Body of pancreas (tissue), 4 donors: Measurements from ENCODE around the gene DNAH3. TPM values are rescaled to one million over a fixed set of nuclear protein-coding genes. Genes with fewer than 3 reads are reported as not detected.

Source experiments
- ATAC-seq: fragments of 150-250 bp; one replicate; pipeline ENCODE4 v1.9.1; 2016
- DNase-seq, 4 donors: peaks; one replicate each; pipeline ENCODE4 v3.0.0-alpha.2; 2019
- H3K27ac ChIP-seq, 4 donors: fragments of 200-600 bp; sonication (generic); 1 replicate in 3 of 4; 2 replicates in 1 of 4; pipeline versions ENCODE4 v1.5.1 to v1.6.1; 2016 to 2019; ENCODE audit warnings: mild to moderate bottlenecking in 1 of 4, mixed read lengths in 1 of 4, moderate library complexity in 1 of 4
- H3K27me3 ChIP-seq, 2 donors: fragments of 200-600 bp; sonication (generic); one replicate each; pipeline ENCODE4 v1.6.0; 2016; ENCODE audit warnings: mild to moderate bottlenecking in 1 of 2
- H3K36me3 ChIP-seq, 2 donors: fragments of 200-600 bp; sonication (generic); replicated peaks in 1 of 2; 2 replicates each; pipeline ENCODE4 v1.5.1; 2016; ENCODE audit warnings: low read depth in 2 of 2; ENCODE audit not compliant: insufficient read depth in 1 of 2
- H3K4me1 ChIP-seq: fragments of 200-600 bp; sonication (generic); one replicate; pipeline ENCODE4 v1.6.0; 2016
- H3K4me3 ChIP-seq, 2 donors: fragments of 200-600 bp; sonication (generic); 1 replicate in 1 of 2; 2 replicates in 1 of 2; pipeline ENCODE4 v1.5.1; 2016 to 2019
- H3K9me3 ChIP-seq, 3 donors: fragments of 200-600 bp; sonication (generic); 1 replicate in 2 of 3; 2 replicates in 1 of 3; pipeline ENCODE4 v1.5.1; 2016
- POLR2A ChIP-seq, 3 donors: fragments of 450-650 bp; IDR thresholded peaks; one replicate each; pipeline ENCODE4 v1.6.1; 2016; ENCODE audit warnings: antibody characterized with exemption in 3 of 3, mild to moderate bottlenecking in 2 of 3
- WGBS, 2 donors: methylation state at CpG; one replicate each; pipeline ENCODE4 v1.1.5; 2017; 5-methylcytosine and 5-hydroxymethylcytosine counted together
- intact Hi-C: fragments of 100-400 bp; cut with DNase I; formaldehyde crosslinking; loops from one replicate; pipeline ENCODE4 v1.15.1; 2023
- total RNA-seq, 2 donors: library from RNA; depleted of rRNA; stranded (reverse); fragments of >200 nt; gene quantifications; one replicate each; pipeline ENCODE4 v1.1.0, GENCODE V29; 2016
- TF ChIP-seq, protein P1 (sequence below), 7 experiments: fragments of 450-650 bp in 4 of 7; fragments of 200-600 bp in 3 of 7; sonication (generic) in 3 of 7; IDR thresholded peaks; one replicate each; pipeline ENCODE4 v1.5.1; 2016 to 2019; ENCODE audit warnings: antibody characterized with exemption in 7 of 7

DNAH3 gene
- total RNA-seq, 2 donors from 2014 or later, result not detected

DNA sequence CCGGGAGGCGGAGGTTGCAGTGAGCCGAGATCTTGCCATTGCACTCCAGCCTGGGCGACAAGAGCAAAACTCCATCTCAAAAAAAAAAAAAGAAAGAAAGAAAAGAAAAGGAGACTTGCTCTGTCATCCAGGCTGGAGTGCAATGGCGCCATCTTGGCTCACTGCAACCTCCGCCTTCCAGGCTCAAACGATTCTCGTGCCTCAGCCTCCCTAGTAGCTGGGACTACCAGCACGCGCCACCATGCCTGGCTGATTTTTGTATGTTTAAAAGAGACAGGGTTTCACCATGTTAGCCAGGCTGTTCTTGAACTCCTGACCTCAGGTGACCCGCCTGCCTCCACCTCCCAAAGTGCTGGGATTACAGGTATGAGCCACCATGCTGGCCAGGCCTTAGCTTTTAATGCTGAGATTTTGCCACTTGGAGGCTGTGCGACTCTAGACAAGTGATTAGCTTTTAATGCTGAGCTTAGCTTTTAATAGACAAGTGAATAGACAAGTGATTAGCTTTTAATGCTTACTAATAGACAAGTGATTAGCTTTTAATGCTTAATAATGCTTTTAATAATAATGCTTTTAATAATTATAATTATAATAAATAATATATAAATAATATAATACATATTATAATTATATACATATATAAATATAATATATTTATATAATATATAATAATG is 17.4 kb upstream of the DNAH3 start:
- 95 to 97% methylated on average over 12 of the region's 12 CpGs for WGBS, 2 donors
- H3K36me3 ChIP-seq, result peaks cover 0 to 8% of the 10 kb centered on the region in 2 donors
- H3K27me3 ChIP-seq, result no peaks in the 10 kb centered on the region

DNA sequence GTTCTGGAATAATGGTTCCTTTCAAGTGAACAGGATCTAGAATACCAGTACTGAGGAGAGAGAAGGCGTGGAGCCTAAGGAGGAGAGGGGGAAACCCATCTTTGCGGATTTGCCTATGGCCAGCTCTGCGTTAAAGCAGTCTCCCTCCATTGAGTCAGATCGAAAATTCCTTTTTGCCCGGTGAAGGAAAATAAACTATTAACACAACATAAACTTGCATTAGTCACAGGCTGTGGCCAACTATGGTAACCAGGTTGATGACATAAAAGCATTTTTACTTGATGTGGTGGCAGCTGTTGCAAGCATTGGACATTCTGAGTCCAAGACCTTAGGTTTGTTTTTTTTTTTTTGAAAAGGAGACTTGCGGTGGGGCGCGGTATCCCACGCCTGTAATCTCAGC is 16.7 kb upstream of the DNAH3 start:
- H3K36me3 ChIP-seq, result peaks cover 0 to 8% of the 10 kb centered on the region in 2 donors
- TF ChIP-seq, protein P1, sequence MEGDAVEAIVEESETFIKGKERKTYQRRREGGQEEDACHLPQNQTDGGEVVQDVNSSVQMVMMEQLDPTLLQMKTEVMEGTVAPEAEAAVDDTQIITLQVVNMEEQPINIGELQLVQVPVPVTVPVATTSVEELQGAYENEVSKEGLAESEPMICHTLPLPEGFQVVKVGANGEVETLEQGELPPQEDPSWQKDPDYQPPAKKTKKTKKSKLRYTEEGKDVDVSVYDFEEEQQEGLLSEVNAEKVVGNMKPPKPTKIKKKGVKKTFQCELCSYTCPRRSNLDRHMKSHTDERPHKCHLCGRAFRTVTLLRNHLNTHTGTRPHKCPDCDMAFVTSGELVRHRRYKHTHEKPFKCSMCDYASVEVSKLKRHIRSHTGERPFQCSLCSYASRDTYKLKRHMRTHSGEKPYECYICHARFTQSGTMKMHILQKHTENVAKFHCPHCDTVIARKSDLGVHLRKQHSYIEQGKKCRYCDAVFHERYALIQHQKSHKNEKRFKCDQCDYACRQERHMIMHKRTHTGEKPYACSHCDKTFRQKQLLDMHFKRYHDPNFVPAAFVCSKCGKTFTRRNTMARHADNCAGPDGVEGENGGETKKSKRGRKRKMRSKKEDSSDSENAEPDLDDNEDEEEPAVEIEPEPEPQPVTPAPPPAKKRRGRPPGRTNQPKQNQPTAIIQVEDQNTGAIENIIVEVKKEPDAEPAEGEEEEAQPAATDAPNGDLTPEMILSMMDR (IDR thresholded peaks at IDR 0.05), result no peak
- TF ChIP-seq POLR2A (IDR thresholded peaks at IDR 0.05), result no peak
- 92 to 94% methylated on average over 9 of the region's 9 CpGs for WGBS, 2 donors
- H3K4me3 ChIP-seq, result no peak overlapping the region
- no peaks in the 10 kb centered on the region for H3K9me3 ChIP-seq
- no peak overlapping the region for H3K27ac ChIP-seq
- no peaks in the 10 kb centered on the region for H3K27me3 ChIP-seq
- H3K4me1 ChIP-seq, result peaks cover 16% of the 10 kb centered on the region
- DNase-seq (no peak), ATAC-seq (no peak)
- intact Hi-C loops, result no loop called here

More for the DNA sequence above, 17.4 kb upstream of the DNAH3 start:
- Histone ChIP-seq H3K4me1 (peaks cover 9% of the 10 kb centered on the region), H3K9me3 (no peaks in the 10 kb centered on the region), H3K4me3 (no peak overlapping the region), H3K27ac (no peak overlapping the region)
- TF ChIP-seq POLR2A (IDR thresholded peaks at IDR 0.05), result no peak
- TF ChIP-seq, protein P1 (IDR thresholded peaks at IDR 0.05), result no peak
- intact Hi-C loops, result no loop called here
- ATAC-seq, result no peak
- DNase-seq, result no peak

DNA sequence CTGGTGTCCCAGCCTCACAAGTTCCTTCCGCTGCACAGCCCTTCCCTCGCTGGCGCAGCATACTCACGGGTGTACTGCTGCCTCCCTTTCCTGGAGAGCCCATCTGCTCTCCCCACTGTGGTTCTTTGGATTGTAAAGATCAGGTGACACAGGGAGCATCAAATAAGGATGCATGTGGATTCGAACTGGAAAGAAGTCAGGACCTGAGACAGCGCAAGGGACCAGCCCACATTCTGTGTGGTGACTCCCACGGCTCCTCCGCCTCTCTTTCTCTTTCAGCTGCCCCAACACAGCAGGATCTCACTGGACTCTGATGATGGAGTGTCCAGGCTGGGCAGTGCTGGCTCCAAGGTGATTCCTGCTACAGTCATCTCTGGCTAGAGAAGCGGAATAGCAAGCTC is 15.9 kb upstream of the DNAH3 start:
- Histone ChIP-seq H3K36me3 (peaks cover 0 to 8% of the 10 kb centered on the region in 2 donors), H3K27ac (no peak overlapping the region), H3K4me1 (peaks cover 18% of the 10 kb centered on the region), H3K27me3 (no peaks in the 10 kb centered on the region), H3K9me3 (no peaks in the 10 kb centered on the region), H3K4me3 (no peak overlapping the region)
- intact Hi-C loops, result no loop called here
- TF ChIP-seq POLR2A (IDR thresholded peaks at IDR 0.05), result no peak
- no peak for ATAC-seq
- no peak for DNase-seq
- 90 to 91% methylated on average over 9 of the region's 9 CpGs for WGBS, 2 donors

DNA sequence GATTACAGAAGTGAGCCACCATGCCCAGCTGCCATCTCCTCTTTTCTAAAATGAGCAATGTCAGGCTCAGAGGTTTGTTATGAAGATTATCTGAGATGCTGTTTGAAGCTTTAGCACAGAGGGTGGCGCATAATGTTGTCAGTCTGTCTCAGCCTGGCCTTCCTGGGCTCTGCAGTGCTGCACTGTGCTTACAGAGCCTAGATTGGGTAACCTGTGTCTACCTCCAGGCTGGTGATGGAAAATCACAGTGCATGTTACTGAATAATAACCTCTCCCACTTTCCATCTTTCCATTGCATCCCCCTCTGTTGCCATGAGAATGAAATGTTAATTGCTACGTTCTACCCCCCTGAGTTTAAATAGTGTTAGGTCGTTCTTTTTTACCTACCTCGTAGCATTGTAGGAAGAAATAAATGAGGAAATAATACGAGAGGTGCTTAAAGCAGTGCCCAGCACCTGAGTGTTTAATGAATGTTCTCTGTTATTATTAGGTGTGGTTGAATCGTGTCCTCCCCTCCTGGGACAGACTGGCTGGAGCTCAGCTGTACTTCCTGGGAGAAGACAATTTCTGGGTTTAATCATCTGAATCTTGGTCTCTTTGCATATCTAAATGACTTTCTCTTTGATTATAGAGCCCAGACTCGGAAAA is 14.0 kb upstream of the DNAH3 start:
- no peak overlapping the region for H3K27ac ChIP-seq
- DNase-seq, result no peak

DNA sequence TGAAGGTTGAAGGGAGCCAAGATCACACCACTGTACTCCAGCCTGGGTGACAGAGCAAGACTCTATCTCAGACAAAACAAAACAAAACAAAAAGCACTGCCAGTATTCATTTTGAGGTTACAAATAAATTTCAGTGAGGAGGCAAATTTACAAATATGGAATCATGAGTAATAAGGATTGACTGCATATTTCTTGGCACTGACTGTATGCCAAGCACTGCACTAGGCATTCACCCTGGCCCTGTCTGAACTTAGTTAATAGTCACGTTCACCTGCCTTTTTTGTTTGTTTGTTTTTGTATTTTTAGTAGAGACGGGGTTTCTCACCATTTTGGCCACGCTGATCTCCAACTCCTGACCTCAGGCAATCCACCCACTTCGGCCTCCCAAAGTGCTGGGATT is 12.9 kb upstream of the DNAH3 start:
- H3K36me3 ChIP-seq, result peaks cover 0 to 3% of the 10 kb centered on the region in 2 donors
- H3K9me3 ChIP-seq, result no peaks in the 10 kb centered on the region
- H3K4me3 ChIP-seq, result no peak overlapping the region
- H3K27ac ChIP-seq, result peak overlapping the region in 2 of 4 donors; percentile 38 to 46
- DNase-seq, result no peak
- WGBS, 2 donors, result 71 to 79% methylated on average over 4 of the region's 4 CpGs
- ATAC-seq, result no peak
- peaks cover 33% of the 10 kb centered on the region for H3K4me1 ChIP-seq
- intact Hi-C loops, result no loop called here
- TF ChIP-seq, protein P1 (IDR thresholded peaks at IDR 0.05), result no peak
- no peaks in the 10 kb centered on the region for H3K27me3 ChIP-seq

More for the DNA sequence above, 14.0 kb upstream of the DNAH3 start:
- peaks cover 0 to 3% of the 10 kb centered on the region in 2 donors for H3K36me3 ChIP-seq
- H3K4me1 ChIP-seq, result peaks cover 26% of the 10 kb centered on the region
- intact Hi-C loops, result no loop called here
- no peak for TF ChIP-seq POLR2A (IDR thresholded peaks at IDR 0.05)
- TF ChIP-seq, protein P1 (IDR thresholded peaks at IDR 0.05), result no peak
- H3K9me3 ChIP-seq, result no peaks in the 10 kb centered on the region
- peak; percentile 24 for ATAC-seq
- H3K4me3 ChIP-seq, result no peak overlapping the region
- WGBS, 2 donors, result 91 to 92% methylated on average over 7 of the region's 7 CpGs
- H3K27me3 ChIP-seq, result no peaks in the 10 kb centered on the region
